A673 (cell line): ENCODE data around the gene CGNL1. TPM values are rescaled to one million over a fixed set of nuclear protein-coding genes. Genes with fewer than 3 reads are reported as not detected.

Experiments used
- BruUV-seq: library from RNA; stranded (reverse); fragments of 400-500 nt; replicated peaks from 2 replicates; lab custom pipeline; 2021; lab: Mats Ljungman, UMichigan
- CTCF ChIA-PET: fragments of 300-600 bp; sonication (Branson Sonifier 250); formaldehyde crosslinking; loops from one replicate; lab custom pipeline; 2022; ENCODE audit warnings: antibody characterized with exemption; lab: Charles Lee
- POLR2A ChIA-PET: fragments of 300-600 bp; sonication (Branson Sonifier 250); formaldehyde crosslinking; loops from one replicate; lab custom pipeline; 2022; ENCODE audit warnings: antibody characterized with exemption; ENCODE audit not compliant: low non-redundant PET; lab: Charles Lee
- DNase-seq: peaks from one replicate; pipeline ENCODE4 v3.0.0-alpha.2; 2015; ENCODE audit warnings: low spot score
- H3K27ac ChIP-seq: fragments of 200-600 bp; sonication (generic); 2 replicates; pipeline ENCODE4 v1.5.1; 2016; ENCODE audit warnings: mixed run types, low read depth, mild to moderate bottlenecking, mixed read lengths, antibody characterized with exemption, low read length; ENCODE audit not compliant: poor library complexity, severe bottlenecking
- H3K27me3 ChIP-seq: fragments of 200-600 bp; sonication (generic); replicated peaks from 2 replicates; pipeline ENCODE4 v1.6.1; 2017; ENCODE audit warnings: mixed run types, low read depth, mild to moderate bottlenecking, mixed read lengths, antibody characterized with exemption, low read length; ENCODE audit not compliant: insufficient read depth, poor library complexity
- H3K36me3 ChIP-seq: fragments of 200-600 bp; sonication (generic); 2 replicates; pipeline ENCODE4 v1.6.1; 2016; ENCODE audit warnings: mixed run types, mild to moderate bottlenecking, mixed read lengths, antibody characterized with exemption, low read length; ENCODE audit not compliant: insufficient read depth, poor library complexity, severe bottlenecking
- H3K4me1 ChIP-seq: fragments of 200-600 bp; sonication (generic); 2 replicates; pipeline ENCODE4 v1.6.1; 2017; ENCODE audit warnings: mixed run types, mild to moderate bottlenecking, mixed read lengths, antibody characterized with exemption, low read length; ENCODE audit not compliant: insufficient read depth, poor library complexity, severe bottlenecking
- H3K4me3 ChIP-seq: fragments of 200-600 bp; sonication (generic); 2 replicates; pipeline ENCODE4 v1.5.1; 2016; ENCODE audit warnings: low read depth, mixed run types, mild to moderate bottlenecking, mixed read lengths, low read length; ENCODE audit not compliant: poor library complexity, severe bottlenecking
- H3K9me3 ChIP-seq: fragments of 200-600 bp; sonication (generic); 2 replicates; pipeline ENCODE4 v1.6.1; 2016; ENCODE audit warnings: mixed run types, low read depth, mild to moderate bottlenecking, mixed read lengths, antibody characterized with exemption, low read length; ENCODE audit not compliant: poor library complexity, severe bottlenecking
- CTCF ChIP-seq: fragments of 300-800, 200-600 bp; sonication (generic); conservative IDR thresholded peaks from 2 replicates; pipeline ENCODE4 v1.5.1; 2017; ENCODE audit warnings: low read depth, mild to moderate bottlenecking, antibody characterized with exemption, low read length, moderate library complexity, mixed read lengths
- EZH2 ChIP-seq: fragments of 200-600 bp; sonication (generic); IDR thresholded peaks from 2 replicates; pipeline ENCODE4 v1.6.1; 2017; ENCODE audit warnings: borderline replicate concordance, low read depth, mild to moderate bottlenecking, mixed read lengths, antibody characterized with exemption, low read length; ENCODE audit not compliant: poor library complexity, severe bottlenecking
- intact Hi-C: fragments of 100-400 bp; cut with micrococcal nuclease; formaldehyde crosslinking; loops from one replicate; pipeline ENCODE4 v1.10.0; 2022; ENCODE audit not compliant: unreplicated experiment
- total RNA-seq: library from RNA; stranded (reverse); gene quantifications from 2 replicates; pipeline ENCODE4 v1.2.3, GENCODE V29; 2021

Gene CGNL1
- total RNA-seq, 1 experiment from 2014 or later = 0.58 TPM

- Histone ChIP-seq H3K4me1 (no peaks in the 10 kb centered on the region), H3K36me3 (no peaks in the 10 kb centered on the region), H3K27me3 (no peaks in the 10 kb centered on the region), H3K4me3 (no peak overlapping the region), H3K9me3 (no peaks in the 10 kb centered on the region), H3K27ac (no peak overlapping the region)
- POLR2A ChIA-PET = no interaction called here
- BruUV-seq = no TSS peak
- DNase-seq = no peak
- TF ChIP-seq EZH2 (no peak), CTCF (no peak)
- CTCF ChIA-PET = no interaction called here
- intact Hi-C loops = no loop called here
Measured at GRCh38 chr15:57388464-57388863, 12.2 kb downstream of the CGNL1 start.

GRCh38 chr15:57389991-57390390 lies 13.7 kb downstream of the CGNL1 start:
- POLR2A ChIA-PET = no interaction called here
- no peaks in the 10 kb centered on the region for H3K9me3 ChIP-seq
- no peak for DNase-seq
- H3K36me3 ChIP-seq = no peaks in the 10 kb centered on the region
- no peaks in the 10 kb centered on the region for H3K27me3 ChIP-seq
- TF ChIP-seq CTCF (no peak), EZH2 (no peak)
- CTCF ChIA-PET = no interaction called here
- BruUV-seq = no TSS peak
- no peak overlapping the region for H3K27ac ChIP-seq
- intact Hi-C loops = no loop called here
- H3K4me3 ChIP-seq = no peak overlapping the region
- H3K4me1 ChIP-seq = no peaks in the 10 kb centered on the region

GRCh38 chr15:57390583-57390982 lies 14.3 kb downstream of the CGNL1 start:
- intact Hi-C loops = no loop called here
- H3K27me3 ChIP-seq = no peaks in the 10 kb centered on the region
- no peaks in the 10 kb centered on the region for H3K4me1 ChIP-seq
- H3K36me3 ChIP-seq = no peaks in the 10 kb centered on the region
- POLR2A ChIA-PET = interaction anchor here (0.5 kb wide), 1 partner anchor 130 kb away, joined by 3 read pairs; no protein-coding TSS in a partner anchor
- H3K9me3 ChIP-seq = no peaks in the 10 kb centered on the region
- no peak overlapping the region for H3K27ac ChIP-seq
- CTCF ChIA-PET = no interaction called here
- TF ChIP-seq EZH2 = no peak
- TF ChIP-seq CTCF = no peak
- no peak for DNase-seq
- no TSS peak for BruUV-seq
- no peak overlapping the region for H3K4me3 ChIP-seq
